HEK293T (cell line): ENCODE data around the gene KCNH4.

Source experiments
- BHLHE40 ChIP-seq: fragments of 450-650 bp; IDR thresholded peaks from 2 replicates; pipeline ENCODE4 v1.6.1; 2016; ENCODE audit warnings: mild to moderate bottlenecking, moderate library complexity, borderline replicate concordance
- CTBP1 ChIP-seq: fragments of 450-650 bp; IDR thresholded peaks from 2 replicates; pipeline ENCODE4 v1.6.1; 2016; ENCODE audit warnings: borderline replicate concordance
- ELF4 ChIP-seq: fragments of 450-650 bp; IDR thresholded peaks from 2 replicates; pipeline ENCODE4 v1.6.1; 2017; ENCODE audit warnings: antibody characterized with exemption
- FOXK2 ChIP-seq: fragments of 450-650 bp; IDR thresholded peaks from 2 replicates; pipeline ENCODE4 v1.6.1; 2016; ENCODE audit warnings: mild to moderate bottlenecking
- FOXM1 ChIP-seq: fragments of 450-650 bp; IDR thresholded peaks from 2 replicates; pipeline ENCODE4 v1.6.1; 2017; ENCODE audit warnings: mild to moderate bottlenecking, borderline replicate concordance
- HDGF ChIP-seq: fragments of 450-650 bp; IDR thresholded peaks from 2 replicates; pipeline ENCODE4 v1.6.1; 2017; ENCODE audit warnings: antibody characterized with exemption, borderline replicate concordance
- NFRKB ChIP-seq: fragments of 450-650 bp; IDR thresholded peaks from 2 replicates; pipeline ENCODE4 v1.6.1; 2016; ENCODE audit warnings: mild to moderate bottlenecking, moderate library complexity
- SP1 ChIP-seq: fragments of 450-650 bp; IDR thresholded peaks from 2 replicates; pipeline ENCODE4 v1.6.1; 2017
- SUZ12 ChIP-seq: fragments of 450-650 bp; IDR thresholded peaks from 2 replicates; pipeline ENCODE4 v1.6.1; 2016; ENCODE audit warnings: mild to moderate bottlenecking
- TARDBP ChIP-seq: fragments of 450-650 bp; IDR thresholded peaks from 2 replicates; pipeline ENCODE4 v1.6.1; 2016
- ZNF384 ChIP-seq: fragments of 450-650 bp; IDR thresholded peaks from 2 replicates; pipeline ENCODE4 v1.6.1; 2016

- TF ChIP-seq SUZ12 (no peak), HDGF (no peak), BHLHE40 (no peak), SP1 (no peak), ELF4 (no peak), NFRKB (no peak), ZNF384 (no peak), FOXM1 (no peak), CTBP1 (no peak), TARDBP (no peak), FOXK2 (no peak)
Measured at GRCh38 chr17:42107124-42107523, 73.8 kb downstream of the KCNH4 start.
